Stimulated activated CD8-positive, alpha-beta memory T cell treated with anti-CD3 and anti-CD28 coated beads, Interleukin-4, amount 100 ng/mL, for 48 hours (primary cell): ENCODE data around the gene RBM44.

Source experiments
- DNase-seq: peaks from one replicate; pipeline ENCODE4 v3.0.0-alpha.2; 2020

RBM44 gene

DNA sequence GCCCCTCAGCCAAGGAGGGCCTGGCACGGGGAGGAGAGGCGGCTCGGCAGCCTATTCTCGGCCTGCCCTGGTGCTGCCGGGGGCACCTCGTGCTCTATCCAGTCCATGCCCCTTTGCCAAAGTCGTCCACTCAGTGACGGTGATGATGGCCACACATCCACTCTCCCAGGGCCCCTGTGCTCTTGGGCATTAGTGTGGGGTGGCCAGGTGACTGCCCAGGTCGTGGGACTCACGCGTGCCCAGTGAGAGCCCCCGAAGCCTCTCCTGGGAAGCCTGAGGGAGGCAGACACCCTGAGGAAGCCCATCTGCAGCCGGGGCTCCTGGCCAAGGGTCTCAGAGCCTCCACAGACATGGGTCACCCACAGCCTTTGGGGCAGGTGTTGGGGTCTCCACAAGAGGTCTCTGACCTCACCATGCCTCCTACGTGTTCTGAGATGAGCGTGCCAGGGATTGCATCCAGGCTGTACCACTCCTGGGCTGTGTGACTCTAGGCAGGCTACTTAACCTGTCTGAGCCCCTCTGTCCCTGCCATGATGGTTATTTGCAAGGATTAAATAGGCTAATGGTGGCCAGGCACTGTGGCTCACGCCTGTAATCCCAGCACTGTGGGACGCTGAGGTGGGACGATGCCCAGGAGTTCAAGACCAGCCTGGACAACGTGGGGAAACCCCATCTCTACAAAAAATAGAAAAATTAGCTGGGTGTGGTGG lies 73.8 kb downstream of the RBM44 start:
- DNase-seq: no peak

DNA sequence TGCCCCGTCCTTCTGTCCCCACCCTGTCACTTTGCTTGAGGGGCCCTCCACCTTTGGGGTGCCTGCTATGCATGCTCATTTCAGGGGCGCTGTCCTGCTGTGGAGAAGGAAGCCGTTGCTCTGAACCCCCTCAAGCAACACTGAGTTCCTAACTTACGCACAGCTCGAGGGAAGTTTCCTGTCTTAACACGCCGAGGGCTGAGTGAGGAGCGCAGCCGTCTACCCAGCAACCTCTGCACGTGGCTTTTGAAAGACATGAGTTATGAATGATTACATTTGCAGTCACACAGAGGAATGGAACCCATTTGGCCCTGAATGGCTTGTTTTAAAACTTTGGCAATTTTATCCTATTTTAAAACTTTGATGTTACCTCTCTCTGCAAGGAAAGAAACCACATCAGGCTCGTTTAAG lies 74.8 kb downstream of the RBM44 start:
- no peak for DNase-seq

DNA sequence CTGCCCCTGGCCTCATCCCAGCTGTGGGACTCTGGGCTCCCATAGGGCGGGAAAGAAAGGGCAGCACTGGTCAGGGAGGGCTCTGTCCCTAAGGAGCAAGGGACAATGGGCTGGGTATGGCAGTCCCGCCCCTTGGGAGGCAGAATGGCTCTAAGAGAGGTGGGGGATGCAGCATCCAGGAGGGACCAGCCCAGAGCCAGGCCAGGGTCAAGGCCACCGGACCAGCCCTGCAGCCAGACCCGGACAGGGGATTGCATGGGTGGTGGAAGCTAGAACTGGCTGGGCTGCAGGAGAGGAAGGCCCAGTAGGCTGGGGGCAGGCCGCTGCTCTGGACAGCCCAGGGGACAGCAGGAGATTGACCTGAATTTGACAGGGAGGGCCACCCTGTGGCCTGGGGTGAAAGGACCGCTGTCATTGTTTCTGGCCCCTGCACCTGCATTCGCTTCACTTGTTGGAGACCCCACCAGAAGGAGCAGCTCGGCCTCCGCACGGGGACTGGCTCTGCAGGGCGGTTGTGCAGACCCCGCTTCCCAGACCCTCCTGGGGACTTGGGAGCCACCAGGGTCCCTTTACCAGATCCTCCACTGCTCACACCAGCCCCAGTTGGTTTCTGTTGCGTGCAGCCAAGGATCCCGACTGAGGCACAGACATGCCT lies 75.4 kb downstream of the RBM44 start:
- DNase-seq: no peak

DNA sequence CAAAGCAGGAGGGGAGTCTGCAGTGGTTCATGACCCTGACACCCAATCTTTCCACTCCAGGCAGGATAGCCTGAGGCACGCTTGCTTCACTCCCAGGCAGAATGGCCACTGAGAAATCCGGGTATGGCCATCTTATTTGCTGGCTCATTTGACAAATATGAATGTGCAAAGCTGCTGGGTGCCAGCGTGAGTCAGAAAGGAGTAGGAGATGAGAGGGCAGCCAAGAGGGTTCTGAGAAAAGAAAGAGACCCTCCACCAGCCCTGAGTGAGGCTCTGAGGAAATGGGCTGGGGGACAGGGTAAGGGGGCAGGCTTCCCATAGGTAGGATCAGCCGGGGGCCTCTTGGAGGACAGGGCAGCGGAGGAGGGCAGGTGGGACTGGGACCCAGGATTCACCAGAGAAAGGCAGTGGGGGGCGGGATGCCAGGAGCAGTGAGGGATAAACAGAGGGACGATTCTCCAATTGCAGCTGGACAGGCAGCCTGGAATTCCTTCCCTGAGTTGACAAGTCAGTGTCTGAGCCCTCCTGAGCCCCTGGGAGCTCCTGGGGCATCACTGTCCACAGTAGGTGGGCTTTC lies 76.1 kb downstream of the RBM44 start:
- no peak for DNase-seq

DNA sequence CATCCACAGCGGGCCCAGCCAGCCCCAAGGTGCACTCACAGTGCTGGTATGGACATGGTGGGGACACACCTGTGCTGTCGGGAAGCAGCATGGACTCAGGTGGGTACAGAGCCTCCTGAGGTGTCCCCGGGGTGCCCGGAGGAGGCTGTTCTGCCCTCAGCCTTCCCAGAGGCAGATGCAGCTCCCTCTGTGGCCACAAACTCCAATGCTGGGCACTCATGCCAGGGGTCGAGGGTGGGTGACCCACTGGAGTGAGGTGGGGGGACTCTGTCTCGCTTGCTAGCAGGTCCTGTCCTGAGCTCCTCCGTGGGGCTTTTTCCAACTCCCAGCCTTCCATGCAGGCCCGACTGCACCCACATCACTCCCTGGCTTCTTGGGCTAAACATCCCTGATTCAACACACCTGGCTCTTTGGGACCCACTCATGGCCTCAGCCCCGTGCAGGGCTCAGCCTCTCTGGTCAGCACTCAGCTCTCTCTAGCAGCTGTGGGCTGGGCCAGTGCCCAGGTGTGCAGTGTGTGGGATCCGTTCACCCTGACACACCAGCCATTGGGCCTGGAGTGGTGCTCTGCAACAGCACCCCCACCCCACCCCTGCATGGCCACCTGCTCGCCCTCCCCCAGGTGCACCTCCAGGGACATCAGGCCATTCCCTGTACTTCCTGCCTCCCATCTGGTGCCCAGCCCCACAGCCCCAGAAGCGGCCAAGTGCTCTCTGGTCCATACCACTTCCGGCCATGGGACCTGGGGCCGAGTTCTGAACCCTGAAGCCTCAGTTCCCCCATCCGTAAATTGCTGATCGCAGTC lies 76.9 kb downstream of the RBM44 start:
- no peak for DNase-seq

DNA sequence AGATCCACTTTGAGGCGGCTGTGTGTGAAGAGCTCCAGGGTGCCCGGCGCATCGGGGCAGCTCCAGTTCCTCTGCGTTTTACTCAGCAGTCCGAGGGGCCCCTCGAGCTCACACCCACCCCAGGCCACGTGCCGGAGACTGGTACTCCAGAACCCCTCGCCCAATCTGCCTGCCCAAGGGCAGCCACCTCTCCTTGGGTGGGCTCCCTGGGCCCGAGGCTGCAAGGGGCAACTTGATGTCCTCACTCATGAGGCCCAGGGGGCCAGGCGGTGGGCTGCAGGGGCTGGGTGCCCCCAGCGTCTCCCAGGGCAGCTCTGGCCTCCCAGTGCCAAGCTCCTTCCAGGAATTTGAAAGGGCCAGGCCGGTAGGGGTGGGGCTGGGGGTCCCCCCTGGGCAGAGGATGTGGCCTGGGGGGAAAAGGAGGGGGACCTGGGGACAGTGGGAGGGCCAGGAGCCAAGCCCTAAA lies 77.5 kb downstream of the RBM44 start:
- DNase-seq: no peak

DNA sequence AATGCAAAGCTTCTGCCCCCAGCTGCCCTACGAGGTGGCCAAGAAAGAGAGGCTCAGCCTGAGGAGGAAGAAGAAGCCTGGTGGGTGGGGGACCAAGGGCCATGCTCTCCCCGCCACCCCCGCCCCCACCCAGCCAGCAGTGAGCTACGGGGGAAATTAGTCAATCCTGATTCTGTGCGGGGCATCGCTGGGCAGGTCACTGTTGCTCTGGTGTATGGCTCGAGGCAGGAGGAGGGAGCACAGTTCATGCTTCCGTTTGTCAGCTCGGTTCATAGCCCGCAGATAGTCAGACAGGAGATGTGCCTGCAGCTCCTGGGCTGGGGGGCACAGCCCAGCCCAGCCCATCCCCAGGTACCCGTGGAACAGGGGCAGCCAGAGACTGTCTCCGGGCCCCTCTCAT lies 78.0 kb downstream of the RBM44 start:
- no peak for DNase-seq

DNA sequence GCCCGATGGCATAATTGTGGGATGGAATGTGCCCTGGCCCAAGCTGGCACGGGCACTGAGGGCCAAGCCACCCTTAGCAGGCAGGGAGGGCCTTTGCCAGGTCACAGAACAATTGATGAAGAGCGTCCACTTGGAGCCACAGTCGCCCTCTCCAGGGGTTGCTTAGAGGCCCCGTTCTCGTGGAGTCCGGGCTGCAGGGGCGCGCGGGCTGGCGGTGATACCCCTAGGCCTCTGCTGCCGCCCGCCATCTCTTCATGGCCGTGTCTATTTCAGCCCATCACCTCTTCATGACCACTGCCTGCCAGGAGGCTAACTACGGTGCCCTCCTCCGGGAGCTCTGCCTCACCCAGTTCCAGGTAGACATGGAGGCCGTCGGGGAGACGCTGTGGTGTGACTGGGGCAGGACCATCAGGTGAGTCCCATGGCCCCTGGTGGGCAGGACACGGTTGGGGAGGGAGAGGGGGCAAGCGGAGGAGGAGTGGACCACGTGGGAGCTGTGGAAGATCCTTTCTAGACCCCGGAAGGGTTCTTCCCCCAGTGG lies 78.4 kb downstream of the RBM44 start:
- no peak for DNase-seq

DNA sequence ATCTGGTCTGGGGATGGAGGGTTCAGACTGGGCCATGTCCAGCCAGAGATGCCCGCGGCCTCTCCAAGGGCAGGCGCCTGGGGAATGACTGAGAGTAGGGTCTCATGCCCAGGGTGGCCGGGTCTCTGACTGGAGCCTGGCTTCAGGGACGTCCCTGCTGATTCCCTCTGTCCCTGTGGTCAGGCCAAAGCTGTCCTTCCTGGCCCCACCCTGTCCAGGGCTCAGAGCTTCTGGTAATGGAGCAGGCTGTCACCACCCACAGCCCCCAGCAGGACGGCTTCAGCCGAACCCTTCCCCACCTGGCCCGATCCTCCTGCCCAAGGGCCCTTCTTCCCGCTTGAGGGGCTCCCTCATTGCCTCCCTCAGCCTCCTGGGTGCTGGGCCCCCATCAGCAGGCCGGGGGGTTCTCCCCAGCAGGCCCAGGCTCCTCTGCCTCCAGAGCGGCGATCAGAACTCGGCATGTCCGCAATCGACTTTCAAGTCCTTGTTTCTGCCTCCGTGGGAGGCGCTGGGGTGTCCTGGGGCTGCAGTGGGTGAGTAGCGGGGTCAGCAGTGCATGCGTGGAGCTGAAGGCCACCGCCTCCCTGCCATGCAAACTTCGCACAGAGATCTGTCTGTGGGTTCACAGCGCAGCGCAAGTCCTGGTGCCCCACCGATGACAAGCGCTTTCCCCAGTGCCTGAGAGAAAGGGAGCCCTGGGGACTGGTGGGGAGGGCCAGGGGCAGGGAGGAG lies 79.2 kb downstream of the RBM44 start:
- no peak for DNase-seq

DNA sequence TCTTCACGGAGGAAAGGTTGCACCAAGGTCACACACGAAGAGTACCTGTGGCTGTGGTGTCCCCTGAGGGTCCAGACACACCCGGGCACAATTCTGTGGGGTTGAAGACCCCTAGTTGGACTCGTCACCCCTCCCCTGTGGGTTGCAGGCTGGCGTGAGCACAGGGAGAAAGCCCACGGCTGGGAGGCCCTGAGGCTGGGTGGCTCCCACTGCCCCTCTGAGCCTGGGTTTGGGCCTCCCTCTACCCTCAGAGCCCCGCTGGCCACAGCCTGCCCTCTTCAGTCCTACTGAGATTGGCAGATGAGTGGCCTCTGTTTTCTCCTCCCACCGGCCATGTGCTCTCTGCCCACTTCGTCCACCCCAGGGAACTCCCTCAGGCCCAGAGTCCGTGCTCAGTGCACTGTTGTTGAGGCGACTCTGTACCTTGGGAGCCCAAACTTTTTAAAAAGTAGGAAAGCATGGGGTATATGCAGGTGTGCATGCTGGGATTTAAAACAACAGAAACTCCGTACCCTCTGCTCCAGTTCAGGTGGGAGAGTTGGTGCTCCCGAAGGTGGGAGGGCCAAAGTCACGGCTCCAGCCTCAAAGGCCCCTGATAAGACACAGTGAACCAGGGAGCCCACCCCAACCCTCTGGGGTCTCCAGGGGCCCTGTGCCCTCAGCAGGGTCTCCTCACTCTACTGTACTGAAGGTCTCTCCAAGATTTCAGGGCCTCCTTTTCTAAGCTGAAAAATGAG lies 79.9 kb downstream of the RBM44 start:
- DNase-seq: no peak

DNA sequence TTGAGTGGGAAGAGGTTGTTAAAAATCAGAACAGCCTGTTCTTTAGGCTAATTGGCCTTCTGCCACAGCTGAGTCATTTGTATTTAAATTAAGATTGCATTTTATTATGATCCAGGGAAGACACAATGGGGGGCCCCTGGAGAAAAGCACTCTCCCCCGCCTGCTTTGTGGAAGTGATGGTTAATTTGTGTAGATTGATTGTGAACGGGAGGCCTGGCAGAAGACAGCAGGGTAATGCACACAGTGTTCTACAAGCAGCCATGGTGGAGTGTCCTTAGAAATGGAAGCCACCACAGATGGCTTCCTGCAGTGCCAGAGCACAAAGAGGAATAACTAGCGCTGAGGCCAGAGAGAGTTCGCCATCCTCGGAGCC lies 80.5 kb downstream of the RBM44 start:
- DNase-seq: no peak

DNA sequence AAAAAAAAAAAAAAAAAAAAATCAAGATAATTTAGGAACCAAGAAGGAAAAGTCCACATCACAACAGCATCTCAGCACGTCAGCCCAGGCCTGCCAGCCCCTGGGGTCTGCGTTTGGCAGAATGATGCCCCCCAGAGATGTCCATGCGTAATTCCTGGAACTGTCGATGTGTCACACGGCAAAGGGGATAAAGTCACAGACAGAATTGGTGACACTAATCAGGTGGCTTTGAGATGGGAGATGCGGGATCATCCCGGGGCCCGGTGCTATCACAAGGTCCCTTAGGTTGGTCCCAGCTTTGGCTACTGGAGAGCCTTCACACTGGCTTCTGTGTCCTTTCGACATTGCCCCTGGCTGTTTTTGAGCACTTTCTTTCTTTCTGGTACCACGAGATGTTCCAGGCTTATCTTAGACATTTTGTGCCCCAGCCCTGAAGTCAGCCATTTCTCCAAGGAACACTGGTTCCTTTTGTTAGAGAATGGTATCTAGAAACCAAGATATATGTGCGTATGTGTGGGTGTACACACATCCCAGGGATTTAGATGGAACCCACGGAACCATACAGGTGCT lies 81.5 kb downstream of the RBM44 start:
- DNase-seq: no peak

DNA sequence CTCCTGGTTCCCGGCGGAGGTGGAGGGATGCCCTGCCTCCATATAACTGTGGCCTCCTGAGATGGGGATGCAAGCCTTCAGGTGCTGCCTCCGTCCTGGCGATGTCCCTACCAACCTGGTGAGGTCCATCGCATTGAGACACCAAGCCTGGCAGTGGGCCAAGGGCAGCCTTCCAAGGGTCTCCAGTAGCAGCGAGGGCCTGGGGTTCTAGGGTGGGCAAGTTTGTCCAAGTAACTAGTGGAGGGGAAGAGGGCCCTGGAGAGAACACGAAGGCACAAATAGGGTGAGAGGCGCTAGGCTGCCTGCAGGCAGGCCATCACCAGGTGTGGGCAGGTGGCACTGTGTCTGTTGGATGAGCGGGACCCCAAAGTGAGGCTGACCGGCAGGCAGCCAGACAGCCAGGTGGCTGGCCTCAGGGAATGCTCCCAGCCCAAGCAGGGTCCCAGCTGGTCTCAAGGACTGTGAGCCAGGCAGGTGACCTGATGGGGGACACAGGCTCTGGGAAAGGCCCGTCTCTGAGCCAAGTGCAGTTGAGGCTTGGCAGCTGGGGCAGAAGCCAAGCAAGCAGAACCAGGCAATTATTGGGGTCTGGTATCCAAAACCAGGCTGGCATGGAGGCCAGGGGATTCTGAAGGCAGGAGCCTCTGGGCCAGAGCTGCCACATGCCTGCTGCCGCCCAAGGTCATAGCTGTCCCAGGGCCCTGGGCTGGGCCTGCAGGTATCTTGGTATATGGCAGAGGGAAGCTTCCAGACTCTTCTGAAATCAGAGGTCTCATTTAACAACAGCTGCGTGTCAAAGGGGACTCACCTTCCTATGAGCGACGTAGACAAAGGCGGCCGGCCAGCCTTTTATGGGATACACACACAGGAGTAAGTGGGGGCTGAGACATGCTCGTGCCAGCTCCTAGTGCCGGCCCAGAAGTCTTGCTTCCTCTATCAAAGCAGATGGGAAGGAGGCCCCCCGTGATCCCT lies 84.2 kb downstream of the RBM44 start:
- no peak for DNase-seq

DNA sequence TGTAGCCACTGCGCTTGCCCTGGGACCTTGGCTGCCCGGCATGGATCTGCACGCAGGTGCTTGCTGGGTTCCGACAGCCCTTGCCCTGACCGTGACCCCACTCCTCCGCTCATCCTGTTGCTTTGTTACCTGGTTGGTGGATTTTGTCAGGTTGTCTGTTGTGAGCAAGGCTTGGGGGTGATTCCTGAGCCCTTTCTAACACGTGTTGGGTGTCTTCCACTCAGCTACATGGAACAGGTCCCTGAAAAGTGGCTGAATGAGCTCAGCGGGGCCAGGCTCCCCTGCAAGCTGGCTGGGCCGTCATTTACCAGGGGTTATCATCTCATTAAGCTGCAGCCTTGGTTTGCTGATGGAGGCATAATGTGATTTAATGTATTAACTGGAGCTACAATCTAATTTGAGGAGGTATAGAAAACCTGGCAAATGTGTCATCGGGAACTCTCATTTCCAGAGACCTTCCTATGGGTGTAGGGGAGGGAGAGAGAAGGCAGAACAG lies 85.4 kb downstream of the RBM44 start:
- DNase-seq: no peak

DNA sequence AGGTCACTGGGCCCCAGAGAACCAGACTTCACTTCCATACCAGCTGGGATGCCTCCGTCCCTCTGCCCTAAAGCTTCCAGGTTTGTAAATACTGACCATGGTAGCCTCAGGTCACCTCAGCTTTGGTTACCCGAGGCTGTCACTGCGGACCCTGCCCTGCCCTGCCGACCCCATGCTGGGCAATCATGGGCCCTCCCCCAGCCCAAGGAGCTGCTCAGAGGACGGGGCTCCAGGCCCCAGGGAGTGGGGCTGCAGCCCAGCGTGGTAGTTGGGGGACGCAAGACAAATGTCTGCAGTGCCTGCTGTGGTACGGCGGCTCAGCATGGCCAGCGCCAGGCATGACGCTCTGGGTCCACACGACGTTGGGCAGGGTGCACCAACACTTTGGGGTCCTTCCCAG lies 86.1 kb downstream of the RBM44 start:
- no peak for DNase-seq

DNA sequence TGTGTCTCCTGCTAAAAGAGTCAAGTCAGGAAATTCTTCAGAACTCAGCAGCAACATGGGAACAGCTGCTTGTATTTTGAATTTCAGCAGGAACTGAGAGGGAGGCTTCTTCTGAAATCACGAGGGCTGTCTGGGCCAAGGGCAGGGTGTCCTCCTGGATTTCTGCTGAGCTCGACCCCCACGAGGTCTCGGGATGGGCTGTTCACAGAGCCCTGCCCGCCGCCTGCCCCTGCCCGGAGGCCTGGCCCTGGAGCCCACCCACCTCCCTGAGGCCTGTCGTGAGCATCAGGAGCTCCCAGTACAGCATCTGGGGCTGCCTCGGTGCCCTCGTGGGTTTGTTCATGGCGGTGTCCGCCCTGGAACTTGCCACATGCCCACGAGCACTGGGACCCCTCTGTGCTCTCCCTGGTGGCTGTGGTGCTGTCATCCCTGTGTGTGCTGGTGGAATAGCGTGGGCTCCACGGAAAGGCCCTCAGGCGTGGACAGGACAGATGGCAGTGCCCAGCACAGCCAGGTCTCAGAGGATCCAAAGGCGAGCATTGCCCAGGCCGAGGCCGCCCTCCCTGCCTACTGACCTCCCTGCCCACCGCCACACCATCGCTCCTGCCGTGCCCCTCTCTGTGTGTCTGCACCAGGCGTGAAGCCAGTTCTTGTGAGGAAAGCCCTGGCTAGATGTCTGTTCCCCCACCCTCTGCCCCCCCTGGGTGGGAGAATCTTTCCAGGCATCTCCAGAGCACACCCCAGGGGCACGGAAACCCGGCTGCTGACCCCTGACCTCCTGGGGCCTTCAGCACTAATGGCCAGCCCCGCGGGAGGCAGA lies 86.7 kb downstream of the RBM44 start:
- DNase-seq: no peak

DNA sequence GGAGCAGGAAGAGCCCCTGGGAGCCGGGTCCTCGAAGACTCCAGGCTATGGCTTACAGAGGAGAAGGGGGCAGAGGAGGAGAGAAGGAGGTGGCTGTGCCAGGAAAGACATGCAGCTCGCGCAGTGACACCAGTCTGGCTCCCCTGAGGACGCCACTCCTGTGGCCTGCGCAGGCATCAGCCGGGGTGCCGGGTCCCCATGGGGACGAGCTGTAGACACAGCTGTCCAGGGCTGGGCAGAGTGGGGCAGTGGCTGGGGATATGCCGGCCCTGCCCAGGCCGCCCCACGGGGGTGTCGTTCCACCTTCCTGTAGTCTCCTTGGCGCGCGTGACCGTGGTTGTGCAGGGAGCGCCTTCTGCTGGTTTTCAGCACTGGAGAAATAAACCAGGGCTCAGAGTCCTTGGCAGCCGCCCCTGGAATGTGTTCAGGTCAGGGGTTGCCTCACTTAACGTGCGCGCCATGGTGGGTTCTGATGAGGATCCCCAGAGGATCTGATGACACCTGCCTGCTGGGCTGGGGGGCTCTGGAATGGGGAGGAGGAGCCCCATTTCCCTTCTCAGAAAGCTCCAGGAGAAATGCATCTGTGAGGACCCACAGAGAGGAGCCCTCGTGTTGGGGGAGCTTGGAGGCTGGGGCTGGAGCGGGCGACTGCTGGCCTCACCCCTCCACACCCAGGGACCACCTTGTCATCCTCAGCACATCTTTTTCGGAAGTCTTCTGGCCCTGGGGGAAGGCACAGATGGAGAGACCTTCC lies 87.5 kb downstream of the RBM44 start:
- DNase-seq: no peak
